Fibroblast of skin of back (primary cell): ENCODE data around the gene HOXA1. TPM values are rescaled to one million over a fixed set of nuclear protein-coding genes. Genes with fewer than 3 reads are reported as not detected.

Source experiments
- DNase-seq: peaks from one replicate; pipeline ENCODE4 v3.0.0-alpha.2; 2013
- polyA plus RNA-seq, 2 experiments: library from polyadenylated mRNA; unstranded; fragments of 120-200 nt; gene quantifications; one replicate each; pipeline ENCODE4 v1.2.1, GENCODE V29; 2013; ENCODE audit not compliant: insufficient read length in 2 of 2

HOXA1 gene
- polyA plus RNA-seq (2013, experiment 1 of 2; ENCODE audit: insufficient read length), result 0.05 TPM
- polyA plus RNA-seq (2013, experiment 2 of 2; ENCODE audit: insufficient read length), result not detected

- peak; percentile 49 for DNase-seq
Measured at GRCh38 chr7:27095897-27096767, at the start of gene HOXA1. TSS of gene HOXA1 (minus strand) at chr7:27096000. CDS start at chr7:27095912, 88 bp downstream.

GRCh38 chr7:27145165-27145913 is 49.5 kb upstream of the HOXA1 start:
- DNase-seq, result no peak

- DNase-seq, result no peak
Measured at GRCh38 chr7:27144781-27145164, 49.0 kb upstream of the HOXA1 start.

GRCh38 chr7:27143950-27144780 is 48.4 kb upstream of the HOXA1 start:
- DNase-seq, result no peak

GRCh38 chr7:27143023-27143949 is 47.5 kb upstream of the HOXA1 start, which contains the start of gene HOXA5:
TSS of gene HOXA5 (minus strand) at chr7:27143681. CDS start at chr7:27143607, 74 bp downstream.
- no peak for DNase-seq

- DNase-seq, result no peak
Measured at GRCh38 chr7:27142580-27143022, 46.8 kb upstream of the HOXA1 start.

GRCh38 chr7:27141923-27142579 is 46.3 kb upstream of the HOXA1 start:
- DNase-seq, result no peak

- DNase-seq, result no peak
Measured at GRCh38 chr7:27141137-27141922, 45.5 kb upstream of the HOXA1 start.

- DNase-seq, result no peak
Measured at GRCh38 chr7:27140126-27140857, 44.5 kb upstream of the HOXA1 start.

- no peak for DNase-seq
Measured at GRCh38 chr7:27139334-27140125, 43.7 kb upstream of the HOXA1 start.

- no peak for DNase-seq
Measured at GRCh38 chr7:27138985-27139333, 43.2 kb upstream of the HOXA1 start.

GRCh38 chr7:27138472-27138871 is 42.7 kb upstream of the HOXA1 start:
- DNase-seq, result no peak

GRCh38 chr7:27137640-27138315 is 42.0 kb upstream of the HOXA1 start:
- DNase-seq, result no peak

- DNase-seq, result no peak
Measured at GRCh38 chr7:27134392-27134791, 38.6 kb upstream of the HOXA1 start.

GRCh38 chr7:27133409-27134231 is 37.8 kb upstream of the HOXA1 start:
- DNase-seq, result no peak

GRCh38 chr7:27132978-27133377 is 37.2 kb upstream of the HOXA1 start:
- DNase-seq, result no peak

- no peak for DNase-seq
Measured at GRCh38 chr7:27132214-27132613, 36.4 kb upstream of the HOXA1 start.
